HG02885 (cell line): ENCODE measurements around the gene IRF2.
"Not testable (repeated sequence)": the region's sequence is repeated elsewhere in the genome, so short reads cannot be mapped to it uniquely, and the experiment has no call there.

Experiments
- ATAC-seq: cut with Tn5 transposase; IDR thresholded peaks from one replicate; pipeline ENCODE4 v1.9.1; 2021; ENCODE audit warnings: mild to moderate bottlenecking; ENCODE audit not compliant: unreplicated experiment, poor library complexity

IRF2 gene

GRCh38 chr4:184376126-184376838, 98.1 kb downstream of the IRF2 start:
- no peak for ATAC-seq

DNA sequence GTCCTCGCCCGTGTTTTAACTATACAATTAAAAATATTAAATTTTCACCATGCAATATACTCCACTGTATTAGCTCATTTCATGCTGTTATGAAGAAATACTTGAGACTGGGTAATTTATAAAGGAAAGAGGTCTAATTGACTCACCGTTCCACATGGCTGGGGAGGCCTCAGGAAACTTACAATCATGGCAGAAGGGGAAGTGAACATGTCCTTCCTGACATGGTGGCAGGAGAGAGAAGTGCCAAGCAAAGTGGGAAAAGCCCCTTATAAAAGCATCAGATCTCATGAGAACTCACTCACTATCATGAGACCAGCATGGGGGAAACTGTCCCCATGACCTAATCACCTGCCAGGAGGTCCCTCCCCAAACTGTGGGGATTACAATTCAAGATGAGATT, 98.7 kb downstream of the IRF2 start:
- not testable (repeated sequence) for ATAC-seq

DNA sequence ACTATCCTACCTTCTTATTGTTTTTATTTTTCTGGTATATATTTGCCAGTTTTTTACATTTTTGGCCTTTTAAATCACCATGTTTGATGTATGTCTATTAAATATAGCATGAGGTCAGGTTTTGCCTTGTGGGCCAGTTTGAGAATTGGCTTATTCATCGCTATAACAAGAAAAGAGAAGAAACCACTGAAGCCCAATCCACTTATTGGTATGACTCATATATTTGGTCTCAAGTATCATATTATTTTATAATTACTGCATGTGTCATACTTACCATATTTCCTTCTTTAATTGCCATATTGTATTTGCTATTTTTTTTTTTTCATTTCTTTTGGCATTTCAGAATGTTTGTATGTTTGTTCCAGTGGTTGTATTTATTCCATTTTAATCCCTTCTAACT, 99.3 kb downstream of the IRF2 start:
- ATAC-seq, result no peak

- no peak for ATAC-seq
Observed at GRCh38 chr4:184373886-184374405, 100.4 kb downstream of the IRF2 start.

GRCh38 chr4:184371390-184371787, 103.0 kb downstream of the IRF2 start:
- no peak for ATAC-seq

- ATAC-seq, result no peak
Observed at GRCh38 chr4:184370711-184371389, 103.5 kb downstream of the IRF2 start.

- ATAC-seq, result no peak
Observed at GRCh38 chr4:184369871-184370270, 104.5 kb downstream of the IRF2 start.

DNA sequence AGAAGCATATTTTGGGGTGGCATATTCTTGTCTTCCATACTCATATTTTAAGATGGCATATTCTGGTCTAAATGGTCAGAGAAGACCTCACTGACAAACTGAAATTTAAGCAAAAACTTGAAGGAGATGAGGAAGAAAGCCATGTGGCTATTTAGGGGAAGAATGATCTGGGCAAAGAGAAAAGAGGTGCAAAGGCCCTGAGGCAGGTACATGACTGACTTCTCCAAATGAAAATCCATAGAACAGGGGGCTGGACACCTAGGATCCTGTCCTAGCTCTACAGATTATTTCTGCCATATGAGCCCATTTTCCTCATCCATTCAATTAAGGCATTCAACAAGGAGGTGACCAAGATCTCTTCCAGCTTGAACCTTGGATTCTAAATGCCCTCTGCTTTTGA, 105.6 kb downstream of the IRF2 start:
- no peak for ATAC-seq

DNA sequence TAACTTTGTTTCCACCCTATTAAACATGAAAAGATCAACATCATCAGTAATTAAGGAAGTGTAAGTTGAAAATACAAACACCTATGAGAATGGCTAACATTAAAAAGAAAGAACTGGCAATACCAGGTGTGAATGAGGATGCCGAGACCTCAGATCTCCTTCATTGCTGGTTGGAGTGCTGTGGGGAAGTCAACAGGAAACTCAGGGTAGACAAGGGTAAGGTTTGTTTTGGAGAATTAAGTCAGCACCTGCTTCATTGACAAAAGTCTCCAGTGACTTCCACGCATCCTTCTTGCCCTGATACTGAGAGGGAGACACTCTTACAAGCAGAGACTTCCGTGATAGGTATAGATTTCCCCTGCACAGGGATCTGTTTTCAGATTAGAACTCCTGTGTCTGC, 106.1 kb downstream of the IRF2 start:
- ATAC-seq, result no peak

DNA sequence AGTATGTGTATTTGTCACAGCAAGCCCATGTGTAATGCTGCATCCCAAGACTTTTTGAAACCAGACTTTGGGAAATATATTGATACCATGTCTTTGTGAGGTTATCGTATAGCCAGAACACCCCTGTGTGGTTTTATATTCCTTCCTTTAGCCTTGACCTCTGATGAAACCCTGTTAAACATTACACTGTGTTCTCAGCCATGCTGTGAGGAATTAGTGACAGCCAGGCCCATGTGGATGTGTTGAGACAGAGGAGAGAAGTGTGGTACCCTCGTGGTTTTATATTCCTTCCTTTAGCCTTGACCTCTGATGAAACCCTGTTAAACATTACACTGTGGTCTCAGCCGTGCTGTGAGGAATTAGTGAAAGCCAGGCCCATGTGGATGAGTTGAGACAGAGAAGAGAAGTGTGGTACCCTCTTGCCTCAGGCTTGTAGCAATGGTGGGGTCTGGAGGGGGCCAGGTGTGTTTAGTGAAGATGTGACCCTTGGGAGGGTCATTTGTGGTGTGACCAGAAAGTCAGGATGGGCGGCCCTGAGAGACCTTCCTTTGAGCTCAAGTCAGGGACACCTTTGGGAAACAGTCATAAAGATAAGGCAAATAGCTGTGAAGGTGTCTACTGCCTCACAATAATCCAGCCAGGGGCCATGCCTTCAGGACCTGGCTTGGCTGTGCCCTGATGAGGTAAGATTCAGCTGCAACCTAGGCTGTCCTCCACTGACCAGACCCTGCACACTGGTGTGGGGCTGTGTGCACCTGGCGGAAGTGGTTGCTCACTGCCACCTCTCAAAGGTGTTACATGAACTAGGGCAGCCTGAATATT, 110.0 kb downstream of the IRF2 start:
- no peak for ATAC-seq

DNA sequence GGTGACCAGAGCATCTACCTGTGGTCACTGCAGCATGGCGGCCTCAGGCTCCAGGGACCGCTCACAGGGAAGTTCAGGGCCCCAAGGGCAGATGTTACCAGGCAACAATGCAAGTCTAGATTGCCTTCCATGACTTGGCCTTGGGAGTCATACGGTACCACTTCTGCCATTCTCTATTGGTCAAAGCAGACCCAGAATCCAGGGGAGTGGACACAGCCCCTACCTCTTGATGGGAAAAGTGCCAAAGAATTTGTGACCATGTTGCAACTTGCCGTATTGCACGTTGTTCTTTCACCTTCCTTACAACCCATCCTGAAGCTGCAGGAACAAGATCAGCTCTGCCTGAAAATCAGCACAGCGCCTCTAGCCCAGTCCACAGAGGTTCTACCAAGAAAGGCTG, 111.1 kb downstream of the IRF2 start:
- no peak for ATAC-seq

- ATAC-seq, result no peak
Observed at GRCh38 chr4:184362396-184362795, 112.0 kb downstream of the IRF2 start.

DNA sequence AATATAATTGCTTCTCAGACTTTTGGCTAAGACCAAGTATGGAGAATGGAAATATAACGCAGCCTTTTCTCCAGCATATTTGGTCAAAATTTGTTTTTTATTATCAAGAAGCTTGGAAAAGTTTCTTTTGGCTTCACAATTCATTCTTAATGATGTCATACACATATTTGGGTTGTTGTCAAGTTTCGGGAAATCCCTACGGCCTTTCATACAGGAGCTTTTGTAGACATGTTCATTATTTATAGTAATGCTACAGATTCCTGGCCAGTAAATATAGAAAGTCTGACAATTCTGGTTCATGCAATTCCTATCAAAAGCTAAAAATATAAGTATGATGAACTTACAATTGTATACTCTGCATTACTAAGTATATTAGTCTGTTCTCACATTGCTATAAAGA, 112.9 kb downstream of the IRF2 start:
- no peak for ATAC-seq

- ATAC-seq, result no peak
Observed at GRCh38 chr4:184359888-184360287, 114.5 kb downstream of the IRF2 start.

DNA sequence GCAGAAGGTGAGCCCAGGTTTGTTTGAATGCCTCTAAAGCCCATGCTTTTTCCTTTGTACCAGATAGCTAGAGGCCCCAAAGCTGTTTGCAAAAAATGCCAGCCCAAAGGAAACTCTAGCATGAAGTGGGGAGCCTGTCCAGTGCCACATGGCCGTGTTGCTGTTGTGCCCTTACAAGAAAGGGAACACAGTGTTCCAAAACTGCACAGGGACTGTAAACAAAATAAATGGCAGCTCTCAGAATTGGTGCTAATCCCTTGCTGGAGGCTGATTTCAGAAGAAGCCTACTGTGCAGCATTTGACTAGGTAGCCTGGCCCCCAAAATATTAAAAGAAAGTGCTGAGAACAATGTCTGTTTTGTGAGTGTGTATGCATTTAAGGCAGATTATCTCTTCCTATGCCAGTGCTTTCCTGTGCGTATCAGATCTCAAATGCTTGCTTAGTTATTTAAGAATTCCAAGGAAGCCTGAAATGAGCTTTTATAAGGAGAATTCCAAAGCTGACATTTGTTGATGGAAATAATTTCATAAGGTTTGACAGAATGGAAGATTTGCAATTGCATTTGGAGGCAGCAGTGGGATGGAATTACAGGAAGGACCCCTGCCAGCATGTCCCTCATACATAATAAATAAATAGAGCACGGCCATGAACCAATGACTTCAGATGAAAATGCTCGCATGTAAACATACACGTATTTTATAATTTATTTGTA, 115.7 kb downstream of the IRF2 start:
- no peak for ATAC-seq

GRCh38 chr4:184357772-184358171, 116.6 kb downstream of the IRF2 start:
- ATAC-seq, result no peak

DNA sequence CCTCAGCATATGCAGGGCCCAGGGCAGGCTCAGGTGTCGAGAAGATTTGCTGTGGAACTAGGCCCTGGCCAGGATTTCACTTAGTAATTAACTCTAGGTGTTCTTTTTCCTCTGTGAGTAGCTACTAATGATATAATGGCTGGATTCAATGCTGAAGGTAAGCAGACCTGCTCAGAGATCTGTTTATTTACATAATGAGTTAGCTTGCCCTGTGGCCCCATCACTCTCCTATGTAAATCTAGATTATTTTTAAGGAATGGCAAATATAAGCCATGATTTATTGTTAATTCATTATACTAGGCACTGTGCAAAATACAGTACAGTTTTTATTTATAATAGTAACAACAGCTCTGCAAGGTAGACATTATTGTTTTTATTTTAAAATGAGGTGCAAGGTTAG, 117.2 kb downstream of the IRF2 start:
- no peak for ATAC-seq

GRCh38 chr4:184356366-184356765, 118.0 kb downstream of the IRF2 start:
- no peak for ATAC-seq

- no peak for ATAC-seq
Observed at GRCh38 chr4:184355857-184356256, 118.5 kb downstream of the IRF2 start.

GRCh38 chr4:184355111-184355604, 119.2 kb downstream of the IRF2 start:
- no peak for ATAC-seq
